OCI-LY3 (cell line): ENCODE data around the gene CCL4L2.

Experiments
- EZH2phosphoT487 ChIP-seq: fragments of 200-600 bp; shearing (Covaris generic); IDR thresholded peaks from 2 replicates; pipeline ENCODE4 v1.6.1; 2018; ENCODE audit warnings: antibody characterized with exemption, mixed run types, low read depth
- TF ChIP-seq, protein P1 (sequence below): fragments of 200-600, 300-600 bp; sonication (generic); IDR thresholded peaks from 2 replicates; pipeline ENCODE4 v1.5.1; 2014; ENCODE audit warnings: antibody characterized with exemption, low read length, low read depth

DNA sequence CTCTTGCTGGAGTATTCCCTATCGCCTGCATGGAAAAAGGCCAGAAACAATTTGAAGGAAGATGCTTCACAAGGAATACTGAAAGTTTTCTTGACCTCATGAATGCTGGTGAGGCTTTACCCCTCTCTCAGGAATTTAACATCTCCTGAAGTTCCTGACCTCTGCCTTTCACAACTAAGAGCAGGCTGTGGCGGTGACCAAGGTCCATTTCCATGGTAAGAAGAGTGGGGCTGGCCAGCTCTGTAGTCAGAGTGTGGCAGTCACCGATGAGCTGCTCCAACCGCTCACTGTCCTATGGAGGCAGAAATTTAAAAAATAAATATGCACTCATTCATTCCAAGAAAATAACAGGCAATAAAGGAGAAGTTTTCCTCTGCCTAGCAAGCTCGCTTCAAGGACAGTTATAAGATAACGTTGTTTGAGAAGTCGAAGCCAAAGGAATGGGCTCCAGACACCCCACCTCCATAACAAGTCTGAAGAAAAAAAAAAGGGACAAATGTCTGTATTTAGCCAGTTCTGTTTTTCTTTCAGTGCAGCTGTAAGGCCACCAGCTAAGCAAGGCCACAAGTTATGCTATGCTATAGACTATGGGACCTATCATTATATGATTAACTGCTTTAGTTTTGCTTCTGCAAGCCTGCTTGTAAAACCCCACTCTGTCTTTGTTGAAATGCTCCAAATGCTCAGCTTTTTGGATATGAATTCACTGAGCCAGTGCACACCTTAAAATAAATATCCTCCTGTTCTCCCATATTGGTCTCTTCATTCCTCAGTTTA is 6.0 kb upstream of the CCL4L2 start:
- TF ChIP-seq, protein P1, sequence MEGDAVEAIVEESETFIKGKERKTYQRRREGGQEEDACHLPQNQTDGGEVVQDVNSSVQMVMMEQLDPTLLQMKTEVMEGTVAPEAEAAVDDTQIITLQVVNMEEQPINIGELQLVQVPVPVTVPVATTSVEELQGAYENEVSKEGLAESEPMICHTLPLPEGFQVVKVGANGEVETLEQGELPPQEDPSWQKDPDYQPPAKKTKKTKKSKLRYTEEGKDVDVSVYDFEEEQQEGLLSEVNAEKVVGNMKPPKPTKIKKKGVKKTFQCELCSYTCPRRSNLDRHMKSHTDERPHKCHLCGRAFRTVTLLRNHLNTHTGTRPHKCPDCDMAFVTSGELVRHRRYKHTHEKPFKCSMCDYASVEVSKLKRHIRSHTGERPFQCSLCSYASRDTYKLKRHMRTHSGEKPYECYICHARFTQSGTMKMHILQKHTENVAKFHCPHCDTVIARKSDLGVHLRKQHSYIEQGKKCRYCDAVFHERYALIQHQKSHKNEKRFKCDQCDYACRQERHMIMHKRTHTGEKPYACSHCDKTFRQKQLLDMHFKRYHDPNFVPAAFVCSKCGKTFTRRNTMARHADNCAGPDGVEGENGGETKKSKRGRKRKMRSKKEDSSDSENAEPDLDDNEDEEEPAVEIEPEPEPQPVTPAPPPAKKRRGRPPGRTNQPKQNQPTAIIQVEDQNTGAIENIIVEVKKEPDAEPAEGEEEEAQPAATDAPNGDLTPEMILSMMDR, result no peak
- TF ChIP-seq EZH2phosphoT487, result no peak
